Measurements from ENCODE around the gene BRAF. TPM values are rescaled to one million over a fixed set of nuclear protein-coding genes. Genes with fewer than 3 reads are reported as not detected.

BRAF gene
- total RNA-seq, 4 donors from 2014 or later: 36.5 to 59.6 (median 45.4) TPM

DNA sequence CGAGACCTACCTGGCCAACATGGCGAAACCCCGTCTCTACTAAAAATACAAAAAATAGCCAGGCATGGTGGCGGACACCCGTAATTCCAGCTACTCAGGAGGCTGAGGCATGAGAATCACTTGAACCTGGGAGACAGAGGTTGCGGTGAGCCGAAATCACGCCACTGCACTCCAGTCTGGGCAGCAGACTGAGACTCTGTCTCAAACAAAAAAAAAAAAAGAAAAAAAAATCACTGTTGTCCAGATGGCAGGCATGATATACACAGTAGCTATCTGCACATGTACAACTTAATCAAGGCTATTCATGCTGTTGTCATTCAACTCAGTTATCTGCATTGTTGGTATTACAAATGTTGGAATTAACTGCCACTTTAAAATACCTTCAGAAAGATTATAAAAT, 55.3 kb downstream of the BRAF start:
- H3K4me3 ChIP-seq (ENCODE audit: low read depth, poor library complexity, severe bottlenecking): no peak overlapping the region
- DNase-seq (ENCODE audit: low spot score in 2 of 2): no peak
- WGBS, 2 donors: 96 to 98% methylated on average over 8 of the region's 8 CpGs
- intact Hi-C loops (cut with DNase I; ENCODE audit: low total_unique reads): no loop called here
- TF ChIP-seq, protein P1, sequence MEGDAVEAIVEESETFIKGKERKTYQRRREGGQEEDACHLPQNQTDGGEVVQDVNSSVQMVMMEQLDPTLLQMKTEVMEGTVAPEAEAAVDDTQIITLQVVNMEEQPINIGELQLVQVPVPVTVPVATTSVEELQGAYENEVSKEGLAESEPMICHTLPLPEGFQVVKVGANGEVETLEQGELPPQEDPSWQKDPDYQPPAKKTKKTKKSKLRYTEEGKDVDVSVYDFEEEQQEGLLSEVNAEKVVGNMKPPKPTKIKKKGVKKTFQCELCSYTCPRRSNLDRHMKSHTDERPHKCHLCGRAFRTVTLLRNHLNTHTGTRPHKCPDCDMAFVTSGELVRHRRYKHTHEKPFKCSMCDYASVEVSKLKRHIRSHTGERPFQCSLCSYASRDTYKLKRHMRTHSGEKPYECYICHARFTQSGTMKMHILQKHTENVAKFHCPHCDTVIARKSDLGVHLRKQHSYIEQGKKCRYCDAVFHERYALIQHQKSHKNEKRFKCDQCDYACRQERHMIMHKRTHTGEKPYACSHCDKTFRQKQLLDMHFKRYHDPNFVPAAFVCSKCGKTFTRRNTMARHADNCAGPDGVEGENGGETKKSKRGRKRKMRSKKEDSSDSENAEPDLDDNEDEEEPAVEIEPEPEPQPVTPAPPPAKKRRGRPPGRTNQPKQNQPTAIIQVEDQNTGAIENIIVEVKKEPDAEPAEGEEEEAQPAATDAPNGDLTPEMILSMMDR (IDR thresholded peaks at IDR 0.05): no peak
- no peak for TF ChIP-seq POLR2A (IDR thresholded peaks at IDR 0.05)

DNA sequence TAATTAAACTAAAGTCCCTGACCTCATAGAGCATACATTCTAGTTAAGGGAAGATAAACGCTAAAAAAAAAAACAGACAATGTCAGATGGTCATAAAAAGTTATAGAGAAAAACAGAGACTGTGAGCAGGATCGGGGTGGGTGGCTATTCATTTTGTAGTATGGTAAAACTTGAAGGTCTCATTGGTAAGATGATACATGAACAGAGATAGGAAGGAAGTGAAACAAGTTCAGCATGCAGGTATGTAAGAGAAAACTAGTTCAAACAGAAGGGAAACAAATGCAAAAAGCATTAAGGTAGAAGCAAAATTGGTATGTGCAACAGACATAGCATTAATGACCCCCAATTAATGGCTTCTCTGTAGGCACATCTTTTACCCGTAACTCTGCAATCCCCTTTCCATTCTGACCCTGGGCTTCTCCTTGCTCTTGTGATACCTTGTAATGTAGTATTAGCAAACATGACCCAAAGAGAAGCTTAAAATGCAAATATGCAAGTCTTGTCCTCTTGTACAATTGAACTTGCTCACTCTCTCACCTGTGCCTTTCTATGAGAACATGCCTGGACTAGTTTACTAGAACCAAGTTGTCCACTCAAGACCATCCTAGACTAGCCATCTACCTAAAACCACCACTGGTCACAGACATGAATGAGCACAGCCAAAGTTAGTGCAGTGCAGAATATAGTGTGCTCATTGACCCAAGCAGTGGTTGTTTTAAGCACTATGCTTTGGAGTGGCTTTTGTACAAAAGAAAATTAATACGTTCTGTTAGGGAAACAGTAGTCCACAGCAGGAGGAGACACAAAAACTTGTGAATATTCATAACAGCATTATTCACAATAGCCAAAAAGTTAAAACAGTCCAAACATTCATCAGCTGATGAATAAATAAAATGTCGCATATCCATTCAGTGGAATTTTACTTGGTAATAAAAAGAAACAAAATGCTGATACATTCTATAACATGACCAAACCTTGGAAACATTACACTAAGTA, 57.0 kb downstream of the BRAF start:
- TF ChIP-seq, protein P1 (IDR thresholded peaks at IDR 0.05): no peak
- no peak for TF ChIP-seq POLR2A (IDR thresholded peaks at IDR 0.05)
- intact Hi-C loops (cut with DNase I; ENCODE audit: low total_unique reads): no loop called here
- DNase-seq (ENCODE audit: low spot score in 2 of 2): no peak
- 93 to 94% methylated on average over 5 of the region's 5 CpGs for WGBS, 2 donors
- no peak overlapping the region for H3K4me3 ChIP-seq (ENCODE audit: low read depth, poor library complexity, severe bottlenecking)

DNA sequence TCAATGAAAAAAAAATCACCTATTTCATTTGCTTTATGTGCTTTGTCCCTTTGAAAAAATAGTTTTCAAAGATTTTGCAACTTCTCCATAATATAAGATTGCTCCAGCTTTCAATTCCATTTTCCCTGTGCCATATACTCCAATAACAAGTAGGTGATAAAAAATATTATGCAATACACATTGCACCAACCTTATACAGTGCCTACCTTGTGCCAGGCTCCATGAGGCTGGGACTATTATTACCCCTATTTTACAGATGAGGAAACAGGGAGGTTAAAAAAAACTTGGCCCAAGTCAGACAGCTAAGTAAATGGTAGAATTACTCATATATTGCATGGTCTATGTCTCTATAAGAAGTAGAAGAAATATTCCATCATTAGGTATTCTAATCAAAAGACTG, 57.8 kb downstream of the BRAF start:
- intact Hi-C loops (cut with DNase I; ENCODE audit: low total_unique reads): no loop called here
- no peak overlapping the region for H3K4me3 ChIP-seq (ENCODE audit: low read depth, poor library complexity, severe bottlenecking)
- no peak for DNase-seq (ENCODE audit: low spot score in 2 of 2)
- TF ChIP-seq, protein P1 (IDR thresholded peaks at IDR 0.05): no peak
- TF ChIP-seq POLR2A (IDR thresholded peaks at IDR 0.05): no peak

DNA sequence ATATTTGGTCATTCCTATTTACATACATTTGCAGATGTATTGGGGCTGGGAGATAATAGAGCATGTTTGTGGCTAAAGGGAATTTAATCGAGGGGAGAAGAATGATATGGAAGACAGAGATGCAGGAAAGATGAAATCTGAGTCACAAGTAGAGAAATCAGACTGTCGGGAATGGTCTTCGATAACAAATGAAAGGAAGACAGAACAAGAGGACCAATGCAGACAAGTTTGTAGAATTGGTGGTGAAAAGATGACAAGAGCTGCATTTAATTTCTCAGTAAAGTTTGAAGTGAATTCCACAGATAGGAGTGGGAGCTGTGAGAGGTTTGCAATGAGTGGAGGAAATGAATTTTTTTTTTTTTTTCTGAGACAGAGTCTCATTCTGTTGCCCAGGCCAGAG, 60.0 kb downstream of the BRAF start:
- 96 to 98% methylated on average over 3 of the region's 3 CpGs for WGBS, 2 donors
- no peak for DNase-seq (ENCODE audit: low spot score in 2 of 2)
- intact Hi-C loops (cut with DNase I; ENCODE audit: low total_unique reads): no loop called here
- no peak overlapping the region for H3K4me3 ChIP-seq (ENCODE audit: low read depth, poor library complexity, severe bottlenecking)
- TF ChIP-seq, protein P1 (IDR thresholded peaks at IDR 0.05): no peak
- no peak for TF ChIP-seq POLR2A (IDR thresholded peaks at IDR 0.05)

DNA sequence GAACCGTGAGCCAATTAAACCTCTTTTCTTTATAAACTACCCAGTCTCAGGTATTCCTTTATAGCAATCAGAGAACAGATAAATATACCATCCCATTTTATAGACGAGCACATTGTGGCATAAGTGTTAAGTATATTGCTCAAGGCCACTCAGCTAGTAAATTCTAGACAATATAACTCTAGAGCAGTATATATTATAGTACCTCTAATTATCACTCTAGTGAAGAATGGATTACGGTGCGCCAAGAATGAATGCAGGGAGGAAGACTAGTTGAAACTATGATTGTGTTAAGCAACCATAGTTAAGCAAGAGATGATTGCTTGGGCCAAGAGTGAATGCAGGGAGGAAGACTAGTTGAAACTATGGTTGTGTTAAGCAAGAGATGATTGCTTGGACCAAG, 60.9 kb downstream of the BRAF start:
- intact Hi-C loops (cut with DNase I; ENCODE audit: low total_unique reads): no loop called here
- DNase-seq (ENCODE audit: low spot score in 2 of 2): no peak
- WGBS, 2 donors: 92 to 97% methylated on average over 4 of the region's 4 CpGs
- no peak overlapping the region for H3K4me3 ChIP-seq (ENCODE audit: low read depth, poor library complexity, severe bottlenecking)
- TF ChIP-seq, protein P1 (IDR thresholded peaks at IDR 0.05): no peak
- TF ChIP-seq POLR2A (IDR thresholded peaks at IDR 0.05): no peak

All from lower leg skin (tissue), 4 donors.